Suprapubic skin (tissue), 4 donors: Measurements from ENCODE around the gene RNU1-1.
"Not testable (repeated sequence)": the region's sequence is repeated elsewhere in the genome, so short reads cannot be mapped to it uniquely, and the experiment has no call there.

ENCODE experiments used
- CTCF ChIP-seq, 2 donors: fragments of 200-600 bp in 1 of 2; fragments of 450-650 bp in 1 of 2; sonication (generic) in 1 of 2; IDR thresholded peaks; one replicate each; pipeline ENCODE4 v1.5.1; 2016 to 2019; ENCODE audit warnings: antibody characterized with exemption in 2 of 2, mild to moderate bottlenecking in 1 of 2, moderate library complexity in 1 of 2
- EP300 ChIP-seq: sonication (generic); formaldehyde crosslinking; IDR thresholded peaks from one replicate; pipeline ENCODE4 v1.6.1; 2017; ENCODE audit warnings: antibody characterized with exemption
- POLR2AphosphoS5 ChIP-seq, 3 donors: sonication (generic); formaldehyde crosslinking; IDR thresholded peaks; one replicate each; pipeline ENCODE4 v1.6.1; 2017; ENCODE audit warnings: antibody characterized with exemption in 3 of 3

GRCh38 chr1:16498047-16498446 is 16.0 kb downstream of the RNU1-1 start:
- TF ChIP-seq CTCF (IDR thresholded peaks at IDR 0.05); POLR2AphosphoS5 (IDR thresholded peaks at IDR 0.05); EP300: not testable (repeated sequence)
